HCT116 (cell line): Measurements from ENCODE around the gene NAA20. TPM values are rescaled to one million over a fixed set of nuclear protein-coding genes. Genes with fewer than 3 reads are reported as not detected.
A peak's percentile ranks its signal among the peaks of the same experiment; 100 is the strongest.

Experiments
- ATAC-seq: fragments of 200-7000 bp; cut with Tn5 transposase; 2 replicates; pipeline ENCODE4 v1.9.1; 2020; ENCODE audit warnings: mild to moderate bottlenecking, moderate library complexity
- BruUV-seq: library from RNA; stranded (reverse); fragments of 400-500 nt; replicated peaks from 2 replicates; lab custom pipeline; 2021; lab: Mats Ljungman, UMichigan
- CTCF ChIA-PET: fragments of 300-600 bp; sonication (Branson Sonifier 250); formaldehyde crosslinking; loops from one replicate; lab custom pipeline; 2021; ENCODE audit warnings: antibody characterized with exemption; lab: Charles Lee
- POLR2A ChIA-PET: fragments of 300-600, 350-600 bp; sonication (Branson Sonifier 250); formaldehyde crosslinking; loops from one replicate; lab custom pipeline; 2021; ENCODE audit warnings: antibody characterized with exemption; lab: Charles Lee
- RAD21 ChIA-PET, 2 experiments: fragments of 300-600 bp; sonication (Branson Sonifier 250); formaldehyde crosslinking; loops; one replicate each; lab custom pipeline; 2023; ENCODE audit warnings: low total read pairs in 2 of 2; ENCODE audit not compliant: uncharacterized antibody in 2 of 2, unreplicated experiment in 2 of 2, low non-redundant PET in 1 of 2; lab: Charles Lee
- DNase-seq: peaks from one replicate; pipeline ENCODE4 v3.0.0-alpha.2; 2010; ENCODE audit warnings: low read depth, low spot score
- H2AFZ ChIP-seq: fragments of 200-600 bp; shearing (Covaris generic), sonication (generic); 2 replicates; pipeline ENCODE4 v1.6.1; 2017; ENCODE audit warnings: low read depth, mixed run types, mixed read lengths, antibody characterized with exemption, low read length; ENCODE audit not compliant: poor library complexity, severe bottlenecking
- H3K27ac ChIP-seq: 2 replicates; pipeline ENCODE4 v1.5.1; 2012; ENCODE audit warnings: low read depth, low read length
- H3K27me3 ChIP-seq: fragments of 200-600 bp; sonication (generic); 2 replicates; pipeline ENCODE4 v1.6.1; 2016; ENCODE audit warnings: mixed run types, low read length, mixed read lengths; ENCODE audit not compliant: insufficient read depth
- H3K36me3 ChIP-seq, 2 experiments: fragments of 200-500 bp in 1 of 2; fragments of 200-600 bp in 1 of 2; sonication (Bioruptor generic) in 1 of 2; sonication (generic) in 1 of 2; 2 replicates each; pipeline versions ENCODE4 v1.5.1 to v1.6.1; 2014 to 2016; ENCODE audit warnings: low read length in 2 of 2, inconsistent platforms in 1 of 2, mixed read lengths in 1 of 2, mixed run types in 1 of 2; ENCODE audit not compliant: insufficient read depth in 2 of 2, control insufficient read depth in 1 of 2
- H3K4me1 ChIP-seq, 2 experiments: fragments of 200-600 bp in 1 of 2; sonication (generic) in 1 of 2; 2 replicates each; pipeline versions ENCODE4 v1.5.1 to v1.6.1; 2012 to 2017; ENCODE audit warnings: low read length in 2 of 2, inconsistent platforms in 1 of 2, mild to moderate bottlenecking in 1 of 2, mixed read lengths in 1 of 2, mixed run types in 1 of 2, moderate library complexity in 1 of 2; ENCODE audit not compliant: insufficient read depth in 2 of 2, control insufficient read depth in 1 of 2
- H3K4me2 ChIP-seq: fragments of 200-600 bp; sonication (generic); 2 replicates; pipeline ENCODE4 v1.6.1; 2017; ENCODE audit warnings: mixed run types, low read length, mixed read lengths
- H3K4me3 ChIP-seq, 2 experiments: fragments of 200-600 bp in 1 of 2; sonication (generic) in 1 of 2; replicated peaks in 1 of 2; 2 replicates each; pipeline ENCODE4 v1.5.1; 2011 to 2016; ENCODE audit warnings: low read length in 2 of 2, control low read depth in 1 of 2, low read depth in 1 of 2, mild to moderate bottlenecking in 1 of 2, mixed read lengths in 1 of 2, mixed run types in 1 of 2
- H3K79me2 ChIP-seq: fragments of 200-600 bp; sonication (generic); 2 replicates; pipeline ENCODE4 v1.6.1; 2017; ENCODE audit warnings: mild to moderate bottlenecking, mixed run types, low read length, moderate library complexity, mixed read lengths; ENCODE audit not compliant: insufficient read depth
- H3K9ac ChIP-seq: fragments of 200-600 bp; sonication (generic); 2 replicates; pipeline ENCODE4 v1.6.1; 2016; ENCODE audit warnings: low read length, mixed read lengths
- H3K9me2 ChIP-seq: fragments of 200-600 bp; sonication (generic), shearing (Covaris generic); 2 replicates; pipeline ENCODE4 v1.6.1; 2017; ENCODE audit warnings: mixed run types, mild to moderate bottlenecking, moderate library complexity; ENCODE audit not compliant: insufficient read depth
- H3K9me3 ChIP-seq, 2 experiments: fragments of 200-500 bp in 1 of 2; fragments of 200-600 bp in 1 of 2; sonication (Bioruptor generic) in 1 of 2; sonication (generic) in 1 of 2; 2 replicates each; pipeline ENCODE4 v1.6.1; 2014 to 2017; ENCODE audit warnings: low read length in 2 of 2, mixed read lengths in 2 of 2, inconsistent platforms in 1 of 2, low read depth in 1 of 2, mild to moderate bottlenecking in 1 of 2, mixed run types in 1 of 2, moderate library complexity in 1 of 2; ENCODE audit not compliant: control insufficient read depth in 1 of 2, insufficient read depth in 1 of 2
- H4K20me1 ChIP-seq: fragments of 200-600 bp; sonication (generic), shearing (Covaris generic); 2 replicates; pipeline ENCODE4 v1.6.1; 2017; ENCODE audit warnings: mixed run types, mild to moderate bottlenecking, moderate library complexity; ENCODE audit not compliant: insufficient read depth
- ATF3 ChIP-seq: IDR thresholded peaks from 2 replicates; pipeline ENCODE4 v1.6.1; 2012
- CEBPB ChIP-seq: IDR thresholded peaks from 2 replicates; pipeline ENCODE4 v1.6.1; 2012; ENCODE audit warnings: low read depth
- EGR1 ChIP-seq: IDR thresholded peaks from 2 replicates; pipeline ENCODE4 v1.6.1; 2012; ENCODE audit warnings: low read depth
- EZH2phosphoT487 ChIP-seq: fragments of 200-600 bp; IDR thresholded peaks from 2 replicates; pipeline ENCODE4 v1.6.1; 2018; ENCODE audit warnings: antibody characterized with exemption, borderline replicate concordance
- FOSL1 ChIP-seq: IDR thresholded peaks from 2 replicates; pipeline ENCODE4 v1.6.1; 2012; ENCODE audit warnings: low read depth
- JUND ChIP-seq: IDR thresholded peaks from 2 replicates; pipeline ENCODE4 v1.6.1; 2012
- POLR2A ChIP-seq: IDR thresholded peaks from 2 replicates; pipeline ENCODE4 v1.7.0; 2011; ENCODE audit warnings: borderline replicate concordance; ENCODE audit not compliant: insufficient read depth, insufficient read length; ENCODE audit errors: extremely low read depth
- RAD21 ChIP-seq: IDR thresholded peaks from 2 replicates; pipeline ENCODE4 v1.6.1; 2012; ENCODE audit warnings: low read depth, mild to moderate bottlenecking
- REST ChIP-seq: IDR thresholded peaks from 2 replicates; pipeline ENCODE4 v1.6.1; 2012; ENCODE audit warnings: low read depth
- SRF ChIP-seq: IDR thresholded peaks from 2 replicates; pipeline ENCODE4 v1.6.1; 2012; ENCODE audit warnings: low read depth
- TCF7L2 ChIP-seq: IDR thresholded peaks from 2 replicates; pipeline ENCODE4 v1.7.0; 2011; ENCODE audit warnings: borderline replicate concordance, inconsistent platforms; ENCODE audit not compliant: insufficient read depth, insufficient read length; ENCODE audit errors: extremely low read depth
- ZBTB33 ChIP-seq: IDR thresholded peaks from 2 replicates; pipeline ENCODE4 v1.6.1; 2011; ENCODE audit warnings: mild to moderate bottlenecking, low read length, moderate library complexity; ENCODE audit not compliant: insufficient replicate concordance; ENCODE audit errors: extremely low read depth
- ZFX ChIP-seq: fragments of 450-650 bp; IDR thresholded peaks from 2 replicates; pipeline ENCODE4 v1.6.1; 2017
- intact Hi-C: fragments of 100-400 bp; cut with micrococcal nuclease; formaldehyde crosslinking; loops from 2 replicates; pipeline ENCODE4 v1.10.0; 2022
- total RNA-seq: library from RNA; stranded (reverse); gene quantifications from one replicate; pipeline ENCODE4 v1.2.1, GENCODE V29; 2021; ENCODE audit not compliant: unreplicated experiment

NAA20 gene
- total RNA-seq, 1 experiment from 2014 or later = 71.5 TPM

- H3K79me2 ChIP-seq = peaks cover 62% of the 10 kb centered on the region
- no peak for TF ChIP-seq SRF
- no peak for TF ChIP-seq TCF7L2
- no peak for TF ChIP-seq CEBPB
- TF ChIP-seq ZBTB33 = no peak
- no peak for TF ChIP-seq RAD21
- no peak for TF ChIP-seq FOSL1
- TF ChIP-seq REST = no peak
- TF ChIP-seq JUND = no peak
- no peak for TF ChIP-seq ATF3
- no peak for TF ChIP-seq ZFX
- TF ChIP-seq POLR2A = no peak
- TF ChIP-seq EZH2phosphoT487 = no peak
- TF ChIP-seq EGR1 = no peak
- H4K20me1 ChIP-seq = peaks cover 8% of the 10 kb centered on the region; the same call in 1 of the 2 replicates
- intact Hi-C loops = loop anchor here (5.0 kb wide), 1 partner anchor 231 kb away; no protein-coding TSS in a partner anchor
- TSS peak; percentile 81 for BruUV-seq
- H3K4me3 ChIP-seq = peak overlapping the region; percentile 89 to 98
- H3K4me2 ChIP-seq = peak overlapping the region; percentile 87
- peaks cover 5 to 8% of the 10 kb centered on the region in 2 experiments; a peak in 3 of 4 replicates for H3K36me3 ChIP-seq
- ChIA-PET CTCF (no interaction called here), RAD21 (no interaction called here), POLR2A (no interaction called here)
- H2AFZ ChIP-seq = no peak overlapping the region
- H3K9ac ChIP-seq = peak overlapping the region; percentile 92
- H3K27ac ChIP-seq = peak overlapping the region; percentile 38; the same call in 1 of the 2 replicates
- H3K9me3 ChIP-seq = no peaks in the 10 kb centered on the region
- ATAC-seq (no peak), DNase-seq (no peak)
- no peaks in the 10 kb centered on the region for H3K9me2 ChIP-seq
- peaks cover 22 to 30% of the 10 kb centered on the region in 2 experiments for H3K4me1 ChIP-seq
- no peaks in the 10 kb centered on the region for H3K27me3 ChIP-seq
Measured at GRCh38 chr20:20018366-20018765, 1.2 kb downstream of the NAA20 start.
